ENCODE results near the gene HSPA4.

GRCh38 chr5:133079048-133079447 is 27.2 kb downstream of the HSPA4 start:
- TF ChIP-seq, protein P1, sequence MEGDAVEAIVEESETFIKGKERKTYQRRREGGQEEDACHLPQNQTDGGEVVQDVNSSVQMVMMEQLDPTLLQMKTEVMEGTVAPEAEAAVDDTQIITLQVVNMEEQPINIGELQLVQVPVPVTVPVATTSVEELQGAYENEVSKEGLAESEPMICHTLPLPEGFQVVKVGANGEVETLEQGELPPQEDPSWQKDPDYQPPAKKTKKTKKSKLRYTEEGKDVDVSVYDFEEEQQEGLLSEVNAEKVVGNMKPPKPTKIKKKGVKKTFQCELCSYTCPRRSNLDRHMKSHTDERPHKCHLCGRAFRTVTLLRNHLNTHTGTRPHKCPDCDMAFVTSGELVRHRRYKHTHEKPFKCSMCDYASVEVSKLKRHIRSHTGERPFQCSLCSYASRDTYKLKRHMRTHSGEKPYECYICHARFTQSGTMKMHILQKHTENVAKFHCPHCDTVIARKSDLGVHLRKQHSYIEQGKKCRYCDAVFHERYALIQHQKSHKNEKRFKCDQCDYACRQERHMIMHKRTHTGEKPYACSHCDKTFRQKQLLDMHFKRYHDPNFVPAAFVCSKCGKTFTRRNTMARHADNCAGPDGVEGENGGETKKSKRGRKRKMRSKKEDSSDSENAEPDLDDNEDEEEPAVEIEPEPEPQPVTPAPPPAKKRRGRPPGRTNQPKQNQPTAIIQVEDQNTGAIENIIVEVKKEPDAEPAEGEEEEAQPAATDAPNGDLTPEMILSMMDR (IDR thresholded peaks at IDR 0.05) = no peak
- TF ChIP-seq POLR2AphosphoS5 (IDR thresholded peaks at IDR 0.05; ENCODE audit: insufficient read depth in 1 of 2, low read depth in 1 of 2) (no peak), POLR2A (IDR thresholded peaks at IDR 0.05) (no peak)

All from vagina (tissue), 2 donors.